ENCODE measurements around the gene CDX1.

The CDX1 gene

DNA sequence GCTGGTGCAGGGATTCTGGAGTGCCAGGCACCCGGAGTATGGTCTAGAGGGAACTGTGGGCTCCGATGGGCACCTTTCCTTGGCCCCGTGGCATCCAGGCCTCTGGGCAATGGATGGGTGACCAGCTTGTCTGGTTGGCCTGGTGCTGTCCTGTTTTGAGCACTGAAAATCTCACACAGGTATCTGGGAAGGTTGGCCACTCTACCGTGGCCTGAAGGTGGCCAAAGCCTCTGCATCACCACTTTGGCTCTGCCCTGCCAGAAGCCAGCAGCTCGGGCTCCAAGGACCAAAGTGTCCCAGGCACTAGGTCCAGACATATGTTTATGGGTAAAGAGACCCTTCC, 52.1 kb downstream of the CDX1 start:
- no peak for TF ChIP-seq EZH2 (IDR thresholded peaks at IDR 0.05; ENCODE audit: borderline replicate concordance, low read length)
- TF ChIP-seq, protein P1, sequence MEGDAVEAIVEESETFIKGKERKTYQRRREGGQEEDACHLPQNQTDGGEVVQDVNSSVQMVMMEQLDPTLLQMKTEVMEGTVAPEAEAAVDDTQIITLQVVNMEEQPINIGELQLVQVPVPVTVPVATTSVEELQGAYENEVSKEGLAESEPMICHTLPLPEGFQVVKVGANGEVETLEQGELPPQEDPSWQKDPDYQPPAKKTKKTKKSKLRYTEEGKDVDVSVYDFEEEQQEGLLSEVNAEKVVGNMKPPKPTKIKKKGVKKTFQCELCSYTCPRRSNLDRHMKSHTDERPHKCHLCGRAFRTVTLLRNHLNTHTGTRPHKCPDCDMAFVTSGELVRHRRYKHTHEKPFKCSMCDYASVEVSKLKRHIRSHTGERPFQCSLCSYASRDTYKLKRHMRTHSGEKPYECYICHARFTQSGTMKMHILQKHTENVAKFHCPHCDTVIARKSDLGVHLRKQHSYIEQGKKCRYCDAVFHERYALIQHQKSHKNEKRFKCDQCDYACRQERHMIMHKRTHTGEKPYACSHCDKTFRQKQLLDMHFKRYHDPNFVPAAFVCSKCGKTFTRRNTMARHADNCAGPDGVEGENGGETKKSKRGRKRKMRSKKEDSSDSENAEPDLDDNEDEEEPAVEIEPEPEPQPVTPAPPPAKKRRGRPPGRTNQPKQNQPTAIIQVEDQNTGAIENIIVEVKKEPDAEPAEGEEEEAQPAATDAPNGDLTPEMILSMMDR (IDR thresholded peaks at IDR 0.05; ENCODE audit: low read length): no peak
- Histone ChIP-seq H3K79me2 (ENCODE audit: insufficient read depth, low read length) (no peaks in the 10 kb centered on the region), H3K27me3 (ENCODE audit: insufficient read depth, low read length) (0 out of 2 replicates have a peak, but pooled peaks cover 2% of the 10 kb centered on the region), H4K20me1 (ENCODE audit: insufficient read depth, low read length) (no peaks in the 10 kb centered on the region), H3K4me3 (ENCODE audit: low read depth, low read length, poor library complexity, severe bottlenecking) (no peak overlapping the region), H3K9ac (ENCODE audit: low read length) (no peak overlapping the region), H3K4me2 (ENCODE audit: low read length) (no peak overlapping the region), H2AFZ (ENCODE audit: low read length) (no peak overlapping the region), H3K36me3 (ENCODE audit: insufficient read depth, low read length) (no peaks in the 10 kb centered on the region), H3K27ac (ENCODE audit: low read depth, low read length, poor library complexity, severe bottlenecking) (no peak overlapping the region), H3K4me1 (ENCODE audit: insufficient read depth, low read length, severe bottlenecking) (no peaks in the 10 kb centered on the region), H3F3A (ENCODE audit: insufficient read depth, low read length) (no peaks in the 10 kb centered on the region), H3K9me3 (ENCODE audit: low read length) (no peaks in the 10 kb centered on the region), H3K9me2 (ENCODE audit: low read depth, low read length) (no peaks in the 10 kb centered on the region)

DNA sequence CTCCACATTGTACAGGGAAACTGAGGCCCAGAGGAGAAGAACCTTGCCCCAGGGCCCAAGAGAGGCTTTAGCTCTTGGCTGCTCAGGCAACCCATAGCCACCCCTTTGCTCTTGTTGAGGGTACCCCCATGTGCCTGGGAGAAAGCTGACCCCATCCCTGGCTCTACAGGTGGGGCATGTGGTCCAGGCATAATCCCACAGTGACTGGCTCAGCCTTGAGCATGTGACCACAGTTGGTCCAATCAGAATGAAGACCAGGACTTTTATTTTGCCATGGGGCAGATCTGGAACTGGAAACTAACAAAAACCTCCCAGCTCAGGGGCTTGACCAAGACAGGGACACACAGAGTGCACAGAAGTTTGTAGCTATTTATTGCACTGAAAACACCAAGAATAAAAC, 52.6 kb downstream of the CDX1 start:
- Histone ChIP-seq H3K4me2 (ENCODE audit: low read length) (no peak overlapping the region), H3K79me2 (ENCODE audit: insufficient read depth, low read length) (no peaks in the 10 kb centered on the region), H4K20me1 (ENCODE audit: insufficient read depth, low read length) (no peaks in the 10 kb centered on the region), H3K4me1 (ENCODE audit: insufficient read depth, low read length, severe bottlenecking) (no peaks in the 10 kb centered on the region), H2AFZ (ENCODE audit: low read length) (no peak overlapping the region), H3K4me3 (ENCODE audit: low read depth, low read length, poor library complexity, severe bottlenecking) (no peak overlapping the region), H3K27ac (ENCODE audit: low read depth, low read length, poor library complexity, severe bottlenecking) (no peak overlapping the region), H3F3A (ENCODE audit: insufficient read depth, low read length) (no peaks in the 10 kb centered on the region), H3K9me3 (ENCODE audit: low read length) (no peaks in the 10 kb centered on the region), H3K36me3 (ENCODE audit: insufficient read depth, low read length) (no peaks in the 10 kb centered on the region), H3K9ac (ENCODE audit: low read length) (no peak overlapping the region), H3K27me3 (ENCODE audit: insufficient read depth, low read length) (0 out of 2 replicates have a peak, but pooled peaks cover 4% of the 10 kb centered on the region), H3K9me2 (ENCODE audit: low read depth, low read length) (no peaks in the 10 kb centered on the region)
- TF ChIP-seq, protein P1 (IDR thresholded peaks at IDR 0.05; ENCODE audit: low read length): no peak
- TF ChIP-seq EZH2 (IDR thresholded peaks at IDR 0.05; ENCODE audit: borderline replicate concordance, low read length): no peak

GRCh38 chr5:150219861-150220260, 53.3 kb downstream of the CDX1 start:
- Histone ChIP-seq H3F3A (ENCODE audit: insufficient read depth, low read length) (no peaks in the 10 kb centered on the region), H3K9me2 (ENCODE audit: low read depth, low read length) (no peaks in the 10 kb centered on the region), H3K79me2 (ENCODE audit: insufficient read depth, low read length) (no peaks in the 10 kb centered on the region), H3K9me3 (ENCODE audit: low read length) (no peaks in the 10 kb centered on the region), H3K27ac (ENCODE audit: low read depth, low read length, poor library complexity, severe bottlenecking) (no peak overlapping the region), H2AFZ (ENCODE audit: low read length) (no peak overlapping the region), H3K4me3 (ENCODE audit: low read depth, low read length, poor library complexity, severe bottlenecking) (no peak overlapping the region), H3K9ac (ENCODE audit: low read length) (no peak overlapping the region), H3K4me1 (ENCODE audit: insufficient read depth, low read length, severe bottlenecking) (no peaks in the 10 kb centered on the region), H3K27me3 (ENCODE audit: insufficient read depth, low read length) (0 out of 2 replicates have a peak, but pooled peaks cover 4% of the 10 kb centered on the region), H4K20me1 (ENCODE audit: insufficient read depth, low read length) (no peaks in the 10 kb centered on the region), H3K4me2 (ENCODE audit: low read length) (no peak overlapping the region), H3K36me3 (ENCODE audit: insufficient read depth, low read length) (no peaks in the 10 kb centered on the region)
- TF ChIP-seq EZH2 (IDR thresholded peaks at IDR 0.05; ENCODE audit: borderline replicate concordance, low read length): no peak
- TF ChIP-seq, protein P1 (IDR thresholded peaks at IDR 0.05; ENCODE audit: low read length): no peak

Data from OCI-LY1 (cell line).